Uterus (tissue), 2 donors: ENCODE results near the gene GALK2.

Source experiments
- POLR2A ChIP-seq, 2 donors: fragments of 450-650 bp; IDR thresholded peaks; one replicate each; pipeline ENCODE4 v1.6.1; 2016; ENCODE audit warnings: antibody characterized with exemption in 2 of 2, mild to moderate bottlenecking in 1 of 2, moderate library complexity in 1 of 2
- TF ChIP-seq, protein P1 (sequence below), 4 experiments: fragments of 200-600 bp in 2 of 4; fragments of 450-650 bp in 2 of 4; sonication (generic) in 2 of 4; IDR thresholded peaks; one replicate each; pipeline ENCODE4 v1.5.1; 2016 to 2019; ENCODE audit warnings: antibody characterized with exemption in 4 of 4, mild to moderate bottlenecking in 2 of 4, moderate library complexity in 1 of 4

DNA sequence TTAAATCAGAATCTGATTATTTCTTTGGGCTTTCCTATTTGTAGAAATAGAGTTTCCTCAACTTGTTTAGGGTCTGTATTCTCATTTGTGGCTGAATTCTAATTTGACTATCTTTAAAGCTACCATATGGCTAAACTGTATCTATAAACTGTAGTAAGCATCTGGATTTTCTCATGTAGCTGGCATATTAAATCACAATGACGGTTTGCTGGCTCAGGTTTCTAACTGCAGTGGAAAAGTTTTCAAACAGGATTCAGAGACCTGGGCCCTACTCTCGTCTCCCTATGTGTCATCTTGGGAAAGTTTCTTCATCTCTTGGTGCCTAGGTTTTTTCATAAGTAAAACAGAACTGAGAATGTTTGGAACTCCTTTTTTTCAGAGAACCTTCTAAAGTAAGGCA is 68.3 kb downstream of the GALK2 start:
- TF ChIP-seq, protein P1, sequence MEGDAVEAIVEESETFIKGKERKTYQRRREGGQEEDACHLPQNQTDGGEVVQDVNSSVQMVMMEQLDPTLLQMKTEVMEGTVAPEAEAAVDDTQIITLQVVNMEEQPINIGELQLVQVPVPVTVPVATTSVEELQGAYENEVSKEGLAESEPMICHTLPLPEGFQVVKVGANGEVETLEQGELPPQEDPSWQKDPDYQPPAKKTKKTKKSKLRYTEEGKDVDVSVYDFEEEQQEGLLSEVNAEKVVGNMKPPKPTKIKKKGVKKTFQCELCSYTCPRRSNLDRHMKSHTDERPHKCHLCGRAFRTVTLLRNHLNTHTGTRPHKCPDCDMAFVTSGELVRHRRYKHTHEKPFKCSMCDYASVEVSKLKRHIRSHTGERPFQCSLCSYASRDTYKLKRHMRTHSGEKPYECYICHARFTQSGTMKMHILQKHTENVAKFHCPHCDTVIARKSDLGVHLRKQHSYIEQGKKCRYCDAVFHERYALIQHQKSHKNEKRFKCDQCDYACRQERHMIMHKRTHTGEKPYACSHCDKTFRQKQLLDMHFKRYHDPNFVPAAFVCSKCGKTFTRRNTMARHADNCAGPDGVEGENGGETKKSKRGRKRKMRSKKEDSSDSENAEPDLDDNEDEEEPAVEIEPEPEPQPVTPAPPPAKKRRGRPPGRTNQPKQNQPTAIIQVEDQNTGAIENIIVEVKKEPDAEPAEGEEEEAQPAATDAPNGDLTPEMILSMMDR (IDR thresholded peaks at IDR 0.05) = no peak
- no peak for TF ChIP-seq POLR2A (IDR thresholded peaks at IDR 0.05)
